K562 (cell line): ENCODE measurements around the gene MAP4K4. TPM values are rescaled to one million over a fixed set of nuclear protein-coding genes. Genes with fewer than 3 reads are reported as not detected.

Experiments
- ATAC-seq: fragments of 200-7000 bp; cut with Tn5 transposase; 3 replicates; pipeline ENCODE4 v1.9.1; 2020; ENCODE audit warnings: moderate library complexity
- BruUV-seq: library from RNA; stranded (reverse); fragments of 400-500 nt; replicated peaks from 2 replicates; lab custom pipeline; 2021; lab: Mats Ljungman, UMichigan
- CTCF ChIA-PET: fragments of 300-600 bp; formaldehyde crosslinking; extraction: SDS; loops from one replicate; lab custom pipeline; 2021; ENCODE audit warnings: low intra/inter-chr PET ratio; lab: Yijun Ruan, JAX
- POLR2A ChIA-PET: fragments of 300-600, 350-650 bp; sonication (Branson Sonifier 250); formaldehyde crosslinking; extraction: SDS; loops from one replicate; lab custom pipeline; 2021; ENCODE audit warnings: antibody characterized with exemption, inconsistent platforms; lab: Yijun Ruan, JAX
- DNase-seq, 4 experiments: peaks; one replicate each; pipeline versions ENCODE4 v3.0.0 to v3.0.0-alpha.2; 2011 to 2018; ENCODE audit warnings: low spot score in 3 of 4, mixed read lengths in 3 of 4; ENCODE audit errors: extremely low read depth in 1 of 4
- FAIRE-seq: peaks from 2 replicates; lab custom pipeline; 2011; peaks lifted over from hg19 to GRCh38; lab: Jason Lieb, UNC
- H2AFZ ChIP-seq: 2 replicates; pipeline ENCODE4 v1.6.0; 2011; ENCODE audit warnings: low read depth, low read length, control low read depth, inconsistent platforms
- H3K27ac ChIP-seq: fragments of 200-600 bp; 3 replicates; pipeline ENCODE4 v1.8.0; 2011; ENCODE audit warnings: low read depth, mild to moderate bottlenecking, control low read depth, inconsistent platforms, low read length, moderate library complexity, mixed read lengths; ENCODE audit errors: extremely low read depth
- H3K27me3 ChIP-seq, 2 experiments: fragments of 300-600 bp in 1 of 2; 2 replicates in 1 of 2; 3 replicates in 1 of 2; pipeline versions ENCODE4 v1.6.0 to v1.8.0; 2011; ENCODE audit warnings: inconsistent platforms in 2 of 2, low read length in 2 of 2, mild to moderate bottlenecking in 1 of 2, mixed read lengths in 1 of 2, moderate library complexity in 1 of 2; ENCODE audit not compliant: control insufficient read depth in 2 of 2, insufficient read depth in 2 of 2
- H3K36me3 ChIP-seq: fragments of 300-600 bp; 3 replicates; pipeline ENCODE4 v1.8.0; 2011; ENCODE audit warnings: mild to moderate bottlenecking, low read length, inconsistent platforms; ENCODE audit not compliant: control insufficient read depth, insufficient read depth
- H3K4me1 ChIP-seq, 2 experiments: fragments of 200-600 bp in 1 of 2; replicated peaks in 1 of 2; 2 replicates in 1 of 2; 3 replicates in 1 of 2; pipeline versions ENCODE4 v1.5.1 to v1.8.0; 2011; ENCODE audit warnings: inconsistent platforms in 2 of 2, low read length in 2 of 2, mild to moderate bottlenecking in 1 of 2, mixed read lengths in 1 of 2, moderate library complexity in 1 of 2; ENCODE audit not compliant: control insufficient read depth in 2 of 2, insufficient read depth in 2 of 2
- H3K4me2 ChIP-seq: 2 replicates; pipeline ENCODE4 v1.6.1; 2011; ENCODE audit warnings: low read length, control low read depth, inconsistent platforms, mixed read lengths; ENCODE audit not compliant: insufficient read depth
- H3K4me3 ChIP-seq: fragments of 200-600 bp; sonication (generic), shearing (Covaris generic); 2 replicates; pipeline ENCODE4 v1.5.1; 2016; ENCODE audit warnings: control low read depth, inconsistent platforms
- H3K79me2 ChIP-seq: fragments of 200-600 bp; 3 replicates; pipeline ENCODE4 v1.8.0; 2011; ENCODE audit warnings: low read length, inconsistent platforms; ENCODE audit not compliant: control insufficient read depth, insufficient read depth
- H3K9ac ChIP-seq, 2 experiments: 2 replicates each; pipeline versions ENCODE4 v1.6.0 to v1.6.1; 2011; ENCODE audit warnings: low read depth in 2 of 2, low read length in 2 of 2, control low read depth in 1 of 2, inconsistent platforms in 1 of 2, mild to moderate bottlenecking in 1 of 2, mixed read lengths in 1 of 2; ENCODE audit not compliant: insufficient read depth in 1 of 2
- H3K9me1 ChIP-seq: one replicate; pipeline ENCODE4 v1.6.0; 2011; ENCODE audit warnings: inconsistent platforms, mild to moderate bottlenecking, low read length, moderate library complexity; ENCODE audit not compliant: control insufficient read depth, insufficient read depth
- H3K9me3 ChIP-seq: replicated peaks from 2 replicates; pipeline ENCODE4 v1.5.1; 2011; ENCODE audit warnings: low read depth, low read length, inconsistent platforms; ENCODE audit not compliant: control insufficient read depth, insufficient read depth
- H4K20me1 ChIP-seq: replicated peaks from 2 replicates; pipeline ENCODE4 v1.6.1; 2011; ENCODE audit warnings: low read length, inconsistent platforms, mixed read lengths; ENCODE audit not compliant: control insufficient read depth, insufficient read depth
- SMARCA4 ChIP-seq: fragments of 450-650 bp; IDR thresholded peaks from 2 replicates; pipeline ENCODE4 v1.6.1; 2016
- WGBS: fragments of 100-300 bp; shearing (Covaris generic); methylation state at CpG from one replicate; pipeline ENCODE4 v1.1.6; 2016; ENCODE audit warnings: low coverage, mixed read lengths; ENCODE audit not compliant: insufficient coverage; ENCODE audit errors: missing lambda C conversion rate; 5-methylcytosine and 5-hydroxymethylcytosine counted together
- in situ Hi-C: fragments of 300-500 bp; cut with MboI; formaldehyde crosslinking; loops from 4 replicates; pipeline ENCODE4 v1.15.0; 2018; ENCODE audit warnings: inconsistent platforms, mixed read lengths
- intact Hi-C: fragments of 100-400 bp; cut with micrococcal nuclease; formaldehyde crosslinking; loops from 2 replicates; pipeline ENCODE4 v1.14.2; 2022
- polyA plus RNA-seq, 8 experiments: library from polyadenylated mRNA; depleted of rRNA in 4 of 8; stranded (reverse) in 5 of 8; unstranded in 3 of 8; fragments of >200 nt; fragmentation: Nextera tagmentation in 2 of 8; fragmentation: Illumina TruSeq in 1 of 8; extraction: Ambion mirVana in 2 of 8; extraction: Trizol in 1 of 8; gene quantifications; 2 replicates each; pipeline versions ENCODE4 v1.2.1 to v1.2.3, GENCODE V29; 2011 to 2014; ENCODE audit warnings: inconsistent platforms in 1 of 8, missing spikeins in 1 of 8
- total RNA-seq, 7 experiments: library from RNA; depleted of rRNA in 6 of 7; stranded (reverse); fragments of >200 nt in 6 of 7; fragmentation: Illumina TruSeq in 2 of 7; extraction: Trizol in 2 of 7; gene quantifications; 2 replicates each; pipeline versions ENCODE4 v1.2.1 to v1.2.3, GENCODE V29; 2011 to 2021; ENCODE audit warnings: low replicate concordance in 1 of 7
- TF ChIP-seq, protein P1 (sequence below): fragments of 250-450 bp; sonication (Bioruptor Pico); IDR thresholded peaks from 2 replicates; pipeline ENCODE4 v1.8.0; 2022; ENCODE audit warnings: inconsistent platforms
- TF ChIP-seq, protein P2 (sequence below), 3 experiments: IDR thresholded peaks in 2 of 3; conservative IDR thresholded peaks in 1 of 3; 2 replicates each; pipeline ENCODE4 v1.5.1; 2011 to 2012; ENCODE audit warnings: low read length in 3 of 3, mild to moderate bottlenecking in 3 of 3, control low read depth in 2 of 3, improper control_type of control experiment in 1 of 3, inconsistent platforms in 1 of 3, low read depth in 1 of 3, mixed read lengths in 1 of 3, moderate library complexity in 1 of 3; ENCODE audit not compliant: insufficient read depth in 2 of 3

MAP4K4 gene
- total and polyA plus RNA-seq, 9 of the 15 experiments (the other 6 are each of a cell fraction or from before 2014, with no cell fraction given): 7.6 to 76.4 (median 50.6) TPM

- ATAC-seq: no peak
- H3K4me2 ChIP-seq: no peak overlapping the region
- TF ChIP-seq, protein P1, sequence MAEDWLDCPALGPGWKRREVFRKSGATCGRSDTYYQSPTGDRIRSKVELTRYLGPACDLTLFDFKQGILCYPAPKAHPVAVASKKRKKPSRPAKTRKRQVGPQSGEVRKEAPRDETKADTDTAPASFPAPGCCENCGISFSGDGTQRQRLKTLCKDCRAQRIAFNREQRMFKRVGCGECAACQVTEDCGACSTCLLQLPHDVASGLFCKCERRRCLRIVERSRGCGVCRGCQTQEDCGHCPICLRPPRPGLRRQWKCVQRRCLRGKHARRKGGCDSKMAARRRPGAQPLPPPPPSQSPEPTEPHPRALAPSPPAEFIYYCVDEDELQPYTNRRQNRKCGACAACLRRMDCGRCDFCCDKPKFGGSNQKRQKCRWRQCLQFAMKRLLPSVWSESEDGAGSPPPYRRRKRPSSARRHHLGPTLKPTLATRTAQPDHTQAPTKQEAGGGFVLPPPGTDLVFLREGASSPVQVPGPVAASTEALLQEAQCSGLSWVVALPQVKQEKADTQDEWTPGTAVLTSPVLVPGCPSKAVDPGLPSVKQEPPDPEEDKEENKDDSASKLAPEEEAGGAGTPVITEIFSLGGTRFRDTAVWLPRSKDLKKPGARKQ: no peak
- TF ChIP-seq SMARCA4: no peak
- TF ChIP-seq, protein P2, sequence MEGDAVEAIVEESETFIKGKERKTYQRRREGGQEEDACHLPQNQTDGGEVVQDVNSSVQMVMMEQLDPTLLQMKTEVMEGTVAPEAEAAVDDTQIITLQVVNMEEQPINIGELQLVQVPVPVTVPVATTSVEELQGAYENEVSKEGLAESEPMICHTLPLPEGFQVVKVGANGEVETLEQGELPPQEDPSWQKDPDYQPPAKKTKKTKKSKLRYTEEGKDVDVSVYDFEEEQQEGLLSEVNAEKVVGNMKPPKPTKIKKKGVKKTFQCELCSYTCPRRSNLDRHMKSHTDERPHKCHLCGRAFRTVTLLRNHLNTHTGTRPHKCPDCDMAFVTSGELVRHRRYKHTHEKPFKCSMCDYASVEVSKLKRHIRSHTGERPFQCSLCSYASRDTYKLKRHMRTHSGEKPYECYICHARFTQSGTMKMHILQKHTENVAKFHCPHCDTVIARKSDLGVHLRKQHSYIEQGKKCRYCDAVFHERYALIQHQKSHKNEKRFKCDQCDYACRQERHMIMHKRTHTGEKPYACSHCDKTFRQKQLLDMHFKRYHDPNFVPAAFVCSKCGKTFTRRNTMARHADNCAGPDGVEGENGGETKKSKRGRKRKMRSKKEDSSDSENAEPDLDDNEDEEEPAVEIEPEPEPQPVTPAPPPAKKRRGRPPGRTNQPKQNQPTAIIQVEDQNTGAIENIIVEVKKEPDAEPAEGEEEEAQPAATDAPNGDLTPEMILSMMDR (IDR thresholded peaks at IDR 0.05 in 2 of 3, conservative IDR thresholded peaks at IDR 0.05 in 1 of 3; ENCODE audit: insufficient read depth in 2 of 3, low read depth in 1 of 3, low read length in 3 of 3): peak in 1 of 3 experiments; percentile 50; a peak in 2 of 6 replicates
- H2AFZ ChIP-seq: no peak overlapping the region
- WGBS: 34% methylated on average over 1 of the region's 1 CpG
- no peaks in the 10 kb centered on the region for H3K27me3 ChIP-seq
- no peak for DNase-seq
- FAIRE-seq: no peak
- BruUV-seq: no TSS peak
- ChIA-PET CTCF (interaction anchor here (0.6 to 1.8 kb wide), 4 partner anchors 61 to 490 kb away, joined by 3 to 9 read pairs (median 4); no protein-coding TSS in a partner anchor), POLR2A (no interaction called here)
- H3K9ac ChIP-seq: no peak overlapping the region
- no peaks in the 10 kb centered on the region for H3K9me3 ChIP-seq
- H3K4me3 ChIP-seq: no peak overlapping the region
- H3K9me1 ChIP-seq: no peaks in the 10 kb centered on the region
- intact Hi-C loops: loop anchor here (5.0 kb wide), 2 partner anchors 135 to 315 kb away; partner anchors contain the start of gene MAP4K4
- H3K79me2 ChIP-seq: no peaks in the 10 kb centered on the region
- H4K20me1 ChIP-seq: 0 out of 2 replicates have a peak, but pooled peaks cover 6% of the 10 kb centered on the region
- peaks cover 72% of the 10 kb centered on the region for H3K36me3 ChIP-seq
- in situ Hi-C loops: no loop called here
- no peak overlapping the region for H3K27ac ChIP-seq
- H3K4me1 ChIP-seq: peaks cover 0 to 23% of the 10 kb centered on the region in 2 experiments; a peak in 3 of 5 replicates
Measured at GRCh38 chr2:101832114-101832513, 134.6 kb downstream of the MAP4K4 start.
